IPS-NIHi7 (cell line): ENCODE results near the gene BBS7.

Source experiments
- DNase-seq: peaks from one replicate; pipeline ENCODE4 v3.0.0; 2012; ENCODE audit warnings: mixed read lengths; ENCODE audit errors: extremely low spot score

The BBS7 gene

DNA sequence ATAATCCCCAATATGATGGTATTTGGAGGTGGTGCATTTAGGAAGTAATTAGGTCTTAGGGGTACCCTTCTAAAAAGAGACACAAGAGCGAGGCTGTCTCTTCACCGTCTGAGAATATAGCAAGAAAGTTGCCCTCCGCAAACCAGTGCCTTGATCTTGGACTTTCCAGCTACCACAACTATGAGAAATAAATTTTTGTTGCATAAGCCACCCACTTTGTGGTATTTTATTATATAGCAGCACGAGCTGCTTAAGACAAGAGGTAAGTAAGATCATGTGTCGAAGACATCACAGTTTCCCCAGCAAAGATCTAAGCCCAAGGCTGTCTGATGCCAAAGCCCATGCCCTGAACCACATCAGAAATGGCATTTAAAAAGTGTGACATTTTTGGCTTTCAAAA, 78.8 kb downstream of the BBS7 start:
- no peak for DNase-seq

DNA sequence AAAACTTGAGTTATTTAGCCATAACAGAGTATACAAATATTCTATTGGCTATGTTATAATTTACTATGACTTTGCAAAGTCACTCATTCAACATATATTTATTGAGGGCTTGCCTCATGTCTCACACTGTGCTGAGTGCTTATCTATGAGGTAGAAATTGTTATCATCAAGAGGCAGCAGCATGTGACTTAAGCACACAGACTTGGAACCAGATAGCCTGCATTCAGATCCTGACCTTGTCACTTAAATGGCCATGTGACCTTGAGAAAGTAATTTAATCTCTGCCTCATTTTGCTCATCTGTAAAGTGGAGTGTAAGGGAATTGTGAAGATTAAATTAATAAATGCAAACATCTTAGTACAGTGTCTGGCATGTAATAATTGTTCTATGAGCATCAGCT, 79.3 kb downstream of the BBS7 start:
- DNase-seq, result no peak

DNA sequence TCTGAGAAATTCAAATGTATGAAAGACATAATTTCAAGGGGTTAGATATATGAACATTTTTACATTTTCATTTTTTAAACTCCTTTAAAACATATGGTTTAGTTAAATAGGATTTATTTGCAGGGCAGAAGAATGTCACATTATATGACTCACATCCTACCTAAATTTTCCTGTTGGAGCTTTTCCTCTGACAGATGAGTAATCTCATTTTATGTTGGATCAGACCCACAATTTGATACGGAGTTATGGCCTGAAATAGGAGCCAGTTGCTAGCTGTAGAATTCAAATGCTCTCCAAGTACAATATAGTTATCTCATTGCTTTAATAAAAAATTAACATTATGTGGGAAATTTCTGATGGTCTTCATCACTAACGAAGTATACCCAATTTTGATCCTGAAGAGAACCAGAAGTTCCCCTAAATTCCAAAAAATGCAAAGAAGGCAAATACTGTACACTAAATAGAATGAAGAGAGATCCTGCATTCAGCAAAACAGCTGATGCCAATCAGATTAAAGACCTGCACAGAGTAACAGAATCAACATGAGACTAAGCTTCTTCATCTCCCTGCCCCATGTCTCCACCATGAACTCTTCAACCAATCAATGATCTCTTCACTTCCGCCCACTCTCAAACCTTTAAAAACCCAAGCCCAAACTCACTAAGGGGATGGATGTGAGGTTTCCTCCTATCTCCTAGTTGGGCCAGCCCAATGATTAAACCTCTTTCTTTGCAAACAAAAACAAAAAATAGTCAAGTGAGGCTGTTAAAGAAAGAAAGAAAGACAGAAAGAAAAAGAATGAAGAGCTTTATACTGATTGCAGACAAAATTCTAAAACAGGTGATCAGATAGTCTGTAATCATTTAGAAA, 80.1 kb downstream of the BBS7 start:
- DNase-seq, result no peak

DNA sequence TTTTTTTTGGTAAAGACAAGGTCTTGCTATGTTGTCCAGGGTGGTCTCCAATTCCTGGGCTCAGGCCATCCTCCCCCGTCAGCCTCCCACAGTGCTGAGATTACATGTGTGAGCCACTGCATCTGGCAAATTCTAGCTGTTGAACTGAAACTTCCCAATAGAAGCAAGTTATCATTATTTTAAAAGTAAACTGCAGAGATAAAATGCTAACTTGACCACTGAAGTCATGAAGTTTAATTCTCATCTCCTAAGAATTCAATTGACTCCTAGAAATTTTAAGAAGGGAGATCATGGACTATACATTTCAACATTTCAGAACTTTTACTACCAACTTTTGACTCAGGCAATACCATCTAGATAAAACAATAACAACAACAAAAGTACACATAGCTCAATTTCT, 80.8 kb downstream of the BBS7 start:
- DNase-seq, result no peak

DNA sequence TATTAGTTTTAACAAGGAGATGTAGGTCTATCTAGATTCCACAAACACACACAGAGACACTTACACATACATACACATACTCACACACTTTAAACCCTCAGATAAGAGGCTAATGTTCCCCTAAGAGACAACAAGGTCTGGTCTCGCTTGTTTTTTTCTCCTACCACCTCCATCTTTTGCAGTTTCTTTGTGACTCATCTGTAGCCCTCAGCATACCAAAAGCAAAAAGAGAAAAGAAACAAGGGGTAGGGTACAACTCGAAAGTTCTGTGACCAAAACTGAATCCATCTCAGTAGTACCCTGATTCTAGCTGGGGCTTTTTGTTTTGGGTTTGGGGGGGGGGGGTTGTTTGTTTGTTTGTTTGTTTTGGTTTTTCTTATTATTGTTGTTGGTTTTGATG, 81.4 kb downstream of the BBS7 start:
- DNase-seq, result no peak

DNA sequence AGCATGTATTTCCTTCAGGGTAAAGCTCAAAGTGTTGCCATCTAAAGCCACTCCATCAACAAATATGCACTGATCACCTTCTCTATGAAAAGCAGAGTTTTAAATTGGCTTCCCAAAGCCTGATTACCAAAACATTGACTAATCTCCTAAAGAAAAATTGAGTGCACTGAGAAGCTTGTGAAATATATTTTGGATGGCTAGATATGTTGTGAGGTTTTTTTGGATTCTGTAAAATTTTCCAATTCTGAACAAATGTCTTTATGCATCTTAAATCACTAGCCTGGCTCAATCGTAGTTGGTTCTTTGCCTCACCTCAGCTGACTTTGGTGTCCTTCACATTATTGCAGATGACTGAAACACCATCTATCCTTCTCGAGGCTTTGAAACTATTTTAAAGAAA, 84.1 kb downstream of the BBS7 start:
- DNase-seq, result no peak

DNA sequence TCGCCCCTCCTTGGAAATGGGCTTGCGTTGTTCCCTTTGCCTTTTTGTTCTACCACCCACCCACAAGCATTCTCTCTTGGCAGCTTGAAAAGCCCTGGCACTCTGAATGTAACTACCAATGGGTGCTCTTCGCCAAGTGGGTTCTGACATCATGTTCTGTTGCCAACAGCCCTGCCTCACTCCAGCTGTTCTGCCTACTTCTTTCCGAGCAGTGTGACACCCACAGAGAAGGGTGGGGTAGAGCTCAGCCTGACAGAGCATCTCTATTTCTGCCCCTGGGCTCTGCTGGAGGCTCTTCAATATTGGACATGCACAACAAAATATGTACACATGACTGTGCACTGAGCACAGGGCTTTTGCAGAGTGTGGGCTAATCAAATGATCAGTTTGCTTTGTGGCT, 84.8 kb downstream of the BBS7 start:
- no peak for DNase-seq

DNA sequence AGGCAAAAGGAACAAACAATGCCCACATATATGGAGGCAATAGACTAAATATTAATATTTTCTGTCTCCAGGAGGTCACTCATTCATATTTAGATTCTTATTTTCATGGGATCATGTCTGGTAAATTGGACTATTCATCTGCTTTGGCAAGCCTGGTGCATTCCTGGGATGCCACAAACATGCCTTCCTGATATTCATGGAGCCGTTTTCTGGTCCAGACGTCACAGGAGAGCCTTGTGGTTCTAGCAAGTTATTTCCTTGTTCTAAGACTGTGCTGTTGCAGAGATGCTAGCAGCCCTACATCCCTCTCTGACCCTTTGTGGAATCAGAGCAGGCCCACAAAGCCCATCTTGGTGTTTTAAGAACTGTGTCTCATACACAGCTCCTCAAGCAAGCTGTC, 85.3 kb downstream of the BBS7 start:
- no peak for DNase-seq

DNA sequence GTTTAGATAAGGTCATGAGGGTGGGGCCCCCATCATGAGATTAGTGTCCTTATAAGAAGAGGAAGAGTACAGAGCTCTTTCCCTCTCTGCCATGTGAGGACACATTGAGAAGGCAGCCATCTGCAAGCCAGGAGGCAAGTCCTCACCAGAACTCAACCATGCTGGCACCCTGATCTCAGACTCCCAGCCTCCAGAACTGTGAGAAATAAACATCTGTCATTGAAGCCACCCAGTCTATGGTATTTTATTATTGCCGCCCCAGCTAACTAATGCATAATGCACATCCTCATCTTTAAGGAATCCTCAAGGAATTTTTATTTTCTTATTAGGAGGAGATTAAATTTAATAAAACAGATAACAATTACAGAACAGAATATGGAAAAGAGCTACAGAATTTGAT, 85.9 kb downstream of the BBS7 start:
- no peak for DNase-seq

DNA sequence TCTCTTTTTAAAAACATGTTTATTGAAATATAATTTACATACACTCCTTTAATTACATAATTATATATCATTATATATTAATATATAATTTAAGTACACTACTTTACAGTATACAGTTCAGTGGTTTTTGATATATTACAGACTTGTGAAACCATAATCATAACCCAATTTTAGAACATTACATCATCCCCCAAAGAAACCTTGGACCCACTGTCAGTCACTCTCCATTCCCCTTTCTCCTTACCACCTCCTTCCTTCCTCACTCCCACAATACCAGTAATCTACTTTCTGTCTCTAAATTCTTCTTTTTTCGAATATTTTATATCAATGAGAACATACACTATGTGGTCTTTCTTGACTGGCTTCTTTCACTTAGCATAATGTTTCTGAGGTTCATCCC, 87.1 kb downstream of the BBS7 start:
- no peak for DNase-seq

DNA sequence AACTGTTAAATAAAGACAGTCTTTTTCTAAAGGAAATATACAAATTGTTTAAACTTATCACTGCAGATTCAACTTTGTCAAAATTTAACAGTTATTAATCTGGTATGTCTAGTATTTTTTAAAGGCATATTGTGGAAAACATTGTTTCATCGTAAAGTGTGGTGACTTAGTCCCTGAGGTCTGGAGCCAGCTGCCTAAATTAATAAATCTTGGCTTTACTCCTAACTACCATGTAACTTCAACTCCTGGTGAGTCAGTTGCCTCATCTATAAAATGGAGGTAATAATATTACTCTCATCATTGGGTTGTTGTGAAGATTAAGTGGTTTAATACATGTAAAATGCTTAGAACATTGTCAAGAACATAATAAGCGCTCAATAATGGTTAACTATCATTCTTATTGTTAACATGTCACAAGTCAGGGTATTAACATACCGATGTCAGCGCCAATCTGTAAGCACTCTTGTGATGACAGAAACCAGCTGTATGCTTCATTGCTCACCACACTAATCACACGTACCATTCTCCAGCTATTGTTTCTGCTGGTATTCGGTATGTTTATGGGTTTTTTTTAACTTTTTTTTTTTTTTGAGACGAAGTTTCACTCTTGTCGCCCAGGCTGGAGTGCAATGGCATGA, 91.2 kb downstream of the BBS7 start:
- DNase-seq, result no peak

DNA sequence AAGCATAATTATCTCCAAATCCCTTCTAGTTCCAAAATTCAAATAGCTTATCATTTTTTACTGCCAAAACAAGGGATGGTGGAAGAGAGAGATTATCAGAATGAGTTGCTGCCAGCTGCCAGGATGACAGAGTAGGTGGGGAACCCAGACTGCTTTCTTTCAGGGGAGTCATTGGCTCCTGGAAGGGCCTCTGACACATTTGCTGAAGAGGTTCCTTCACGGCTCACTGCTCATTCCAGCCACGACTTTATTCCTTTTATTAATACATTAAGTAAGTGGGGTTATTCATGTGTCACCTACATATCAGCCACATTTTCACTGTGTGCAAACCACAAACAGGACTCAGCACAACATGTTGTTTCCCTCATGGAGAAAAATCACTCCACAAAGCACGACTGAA, 92.6 kb downstream of the BBS7 start:
- no peak for DNase-seq

DNA sequence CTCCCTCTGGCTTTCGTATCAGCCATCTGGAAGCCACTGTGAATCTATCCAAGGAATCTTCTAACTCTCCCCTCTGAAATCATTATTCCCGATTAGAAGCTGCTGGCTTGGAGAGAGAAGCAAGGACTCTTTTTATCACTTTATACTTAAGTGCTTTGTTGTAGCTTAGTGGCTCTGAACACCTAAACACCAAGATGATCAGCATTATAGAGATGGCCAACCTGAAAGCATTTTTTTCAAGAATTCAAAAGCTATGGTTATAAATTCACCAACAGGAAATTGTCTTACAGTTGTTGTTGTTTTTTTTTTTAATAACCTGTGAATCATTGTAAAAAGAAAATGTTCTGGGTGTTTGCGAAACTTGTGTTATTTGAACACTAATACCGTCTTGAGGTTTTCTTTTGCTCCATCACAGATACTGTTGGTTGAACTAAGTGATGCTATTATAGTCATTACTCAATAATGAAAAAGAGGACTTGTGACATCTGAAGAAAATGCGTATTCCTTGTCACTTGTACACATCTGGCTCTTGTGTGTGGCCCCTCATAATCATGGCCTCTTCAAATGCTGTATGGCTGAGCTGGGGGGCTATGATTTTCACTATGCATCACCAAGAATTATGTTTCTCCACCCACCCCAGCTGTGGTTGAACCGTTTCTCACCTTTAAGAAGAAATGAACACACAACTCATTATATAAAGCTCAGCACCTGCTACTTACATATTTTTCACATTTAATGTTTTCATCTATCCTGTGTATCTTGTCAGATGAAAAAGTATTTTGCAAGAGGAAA, 93.5 kb downstream of the BBS7 start:
- DNase-seq, result no peak
